Neural cell (in vitro differentiated cells): ENCODE measurements around the gene SSX2IP. TPM values are rescaled to one million over a fixed set of nuclear protein-coding genes. Genes with fewer than 3 reads are reported as not detected.

Experiments used
- H2AFZ ChIP-seq: fragments of 200-600, 300-800 bp; sonication (generic), shearing (Covaris generic); 2 replicates; pipeline ENCODE4 v1.6.0; 2014; ENCODE audit warnings: low read depth, mild to moderate bottlenecking, antibody characterized with exemption, low read length, moderate library complexity
- H3F3A ChIP-seq: fragments of 200-600 bp; shearing (Covaris generic); 2 replicates; pipeline ENCODE4 v1.6.1; 2016; ENCODE audit warnings: mild to moderate bottlenecking, moderate library complexity, mixed read lengths, antibody characterized with exemption, low read length; ENCODE audit not compliant: insufficient read depth, poor library complexity, severe bottlenecking
- H3K27ac ChIP-seq: fragments of 200-600, 300-800 bp; sonication (generic), shearing (Covaris generic); 2 replicates; pipeline ENCODE4 v1.5.1; 2014; ENCODE audit warnings: mild to moderate bottlenecking, low read length, moderate library complexity
- H3K27me3 ChIP-seq: fragments of 300-800, 200-600 bp; sonication (generic), shearing (Covaris generic); 2 replicates; pipeline ENCODE4 v1.6.0; 2014; ENCODE audit warnings: mild to moderate bottlenecking, low read depth, low read length, moderate library complexity; ENCODE audit not compliant: insufficient read depth
- H3K36me3 ChIP-seq: fragments of 300-800, 200-600 bp; sonication (generic), shearing (Covaris generic); 2 replicates; pipeline ENCODE4 v1.5.1; 2014; ENCODE audit warnings: mild to moderate bottlenecking, antibody characterized with exemption, low read length, moderate library complexity; ENCODE audit not compliant: insufficient read depth
- H3K4me2 ChIP-seq: fragments of 300-800, 200-600 bp; sonication (generic), shearing (Covaris generic); 2 replicates; pipeline ENCODE4 v1.6.0; 2014; ENCODE audit warnings: mild to moderate bottlenecking, low read length
- H3K4me3 ChIP-seq: fragments of 300-800, 200-600 bp; sonication (generic), shearing (Covaris generic); 2 replicates; pipeline ENCODE4 v1.5.1; 2014; ENCODE audit warnings: mild to moderate bottlenecking, low read length, moderate library complexity
- H3K79me2 ChIP-seq: fragments of 200-600 bp; shearing (Covaris generic); replicated peaks from 2 replicates; pipeline ENCODE4 v1.6.0; 2014; ENCODE audit warnings: mild to moderate bottlenecking, low read length, moderate library complexity; ENCODE audit not compliant: insufficient read depth
- H3K9ac ChIP-seq: fragments of 300-800, 200-600 bp; sonication (generic), shearing (Covaris generic); 2 replicates; pipeline ENCODE4 v1.6.1; 2016; ENCODE audit warnings: mild to moderate bottlenecking, low read length, mixed read lengths
- H3K9me2 ChIP-seq: fragments of 200-600 bp; shearing (Covaris generic); 2 replicates; pipeline ENCODE4 v1.6.1; 2016; ENCODE audit warnings: mild to moderate bottlenecking, low read length, mixed read lengths; ENCODE audit not compliant: insufficient read depth
- H3K9me3 ChIP-seq: fragments of 200-600, 300-800 bp; sonication (generic), shearing (Covaris generic); 2 replicates; pipeline ENCODE4 v1.6.1; 2016; ENCODE audit warnings: mild to moderate bottlenecking, mixed run types, low read length, moderate library complexity, mixed read lengths
- H4K20me1 ChIP-seq: fragments of 200-600 bp; shearing (Covaris generic); 2 replicates; pipeline ENCODE4 v1.6.1; 2016; ENCODE audit warnings: mild to moderate bottlenecking, mixed run types; ENCODE audit not compliant: insufficient read depth
- EP300 ChIP-seq: fragments of 450-650 bp; conservative IDR thresholded peaks from 2 replicates; pipeline ENCODE4 v1.6.1; 2014; ENCODE audit warnings: antibody characterized with exemption, mild to moderate bottlenecking, moderate library complexity; ENCODE audit not compliant: poor library complexity, severe bottlenecking
- EZH2 ChIP-seq: fragments of 200-600, 300-800 bp; shearing (Covaris generic), sonication (generic); IDR thresholded peaks from 2 replicates; pipeline ENCODE4 v1.6.1; 2014; ENCODE audit warnings: antibody characterized with exemption, low read length, borderline replicate concordance, mild to moderate bottlenecking; ENCODE audit not compliant: insufficient read depth, poor library complexity, severe bottlenecking
- MXI1 ChIP-seq: fragments of 450-650 bp; conservative IDR thresholded peaks from 2 replicates; pipeline ENCODE4 v1.6.1; 2014; ENCODE audit warnings: antibody characterized with exemption, mild to moderate bottlenecking; ENCODE audit not compliant: poor library complexity, severe bottlenecking
- POLR2AphosphoS5 ChIP-seq: IDR thresholded peaks from 2 replicates; pipeline ENCODE4 v1.6.1; 2012
- RAD21 ChIP-seq: fragments of 450-650 bp; conservative IDR thresholded peaks from 2 replicates; pipeline ENCODE4 v1.6.1; 2014; ENCODE audit warnings: antibody characterized with exemption, mild to moderate bottlenecking, moderate library complexity
- SMC3 ChIP-seq: fragments of 450-650 bp; conservative IDR thresholded peaks from 2 replicates; pipeline ENCODE4 v1.6.1; 2014; ENCODE audit warnings: antibody characterized with exemption, mild to moderate bottlenecking, moderate library complexity; ENCODE audit not compliant: poor library complexity
- TAF1 ChIP-seq: IDR thresholded peaks from 2 replicates; pipeline ENCODE4 v1.6.1; 2012; ENCODE audit warnings: low read depth
- polyA plus RNA-seq: library from polyadenylated mRNA; depleted of rRNA; stranded (reverse); fragments of >200 nt; gene quantifications from 2 replicates; pipeline ENCODE4 v1.2.3, GENCODE V29; 2014
- TF ChIP-seq, protein P1 (sequence below): fragments of 450-650 bp; IDR thresholded peaks from 2 replicates; pipeline ENCODE4 v1.5.1; 2014; ENCODE audit warnings: antibody characterized with exemption, mild to moderate bottlenecking, moderate library complexity; ENCODE audit not compliant: poor library complexity, severe bottlenecking
- TF ChIP-seq, protein P2 (sequence below): IDR thresholded peaks from 2 replicates; pipeline ENCODE4 v1.6.1; 2012; ENCODE audit warnings: borderline replicate concordance

SSX2IP gene
- polyA plus RNA-seq, 1 donor from 2014 or later, result 21.7 TPM

- no peaks in the 10 kb centered on the region for H3K27me3 ChIP-seq
- H3K9me2 ChIP-seq, result no peaks in the 10 kb centered on the region
- H3K4me3 ChIP-seq, result no peak overlapping the region
- H3K9me3 ChIP-seq, result no peaks in the 10 kb centered on the region
- H2AFZ ChIP-seq, result no peak overlapping the region
- H3K9ac ChIP-seq, result no peak overlapping the region
- TF ChIP-seq MXI1 (no peak), EP300 (no peak), SMC3 (no peak), TAF1 (no peak), RAD21 (no peak), EZH2 (no peak), POLR2AphosphoS5 (no peak)
- TF ChIP-seq, protein P1, sequence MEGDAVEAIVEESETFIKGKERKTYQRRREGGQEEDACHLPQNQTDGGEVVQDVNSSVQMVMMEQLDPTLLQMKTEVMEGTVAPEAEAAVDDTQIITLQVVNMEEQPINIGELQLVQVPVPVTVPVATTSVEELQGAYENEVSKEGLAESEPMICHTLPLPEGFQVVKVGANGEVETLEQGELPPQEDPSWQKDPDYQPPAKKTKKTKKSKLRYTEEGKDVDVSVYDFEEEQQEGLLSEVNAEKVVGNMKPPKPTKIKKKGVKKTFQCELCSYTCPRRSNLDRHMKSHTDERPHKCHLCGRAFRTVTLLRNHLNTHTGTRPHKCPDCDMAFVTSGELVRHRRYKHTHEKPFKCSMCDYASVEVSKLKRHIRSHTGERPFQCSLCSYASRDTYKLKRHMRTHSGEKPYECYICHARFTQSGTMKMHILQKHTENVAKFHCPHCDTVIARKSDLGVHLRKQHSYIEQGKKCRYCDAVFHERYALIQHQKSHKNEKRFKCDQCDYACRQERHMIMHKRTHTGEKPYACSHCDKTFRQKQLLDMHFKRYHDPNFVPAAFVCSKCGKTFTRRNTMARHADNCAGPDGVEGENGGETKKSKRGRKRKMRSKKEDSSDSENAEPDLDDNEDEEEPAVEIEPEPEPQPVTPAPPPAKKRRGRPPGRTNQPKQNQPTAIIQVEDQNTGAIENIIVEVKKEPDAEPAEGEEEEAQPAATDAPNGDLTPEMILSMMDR, result no peak
- TF ChIP-seq, protein P2, sequence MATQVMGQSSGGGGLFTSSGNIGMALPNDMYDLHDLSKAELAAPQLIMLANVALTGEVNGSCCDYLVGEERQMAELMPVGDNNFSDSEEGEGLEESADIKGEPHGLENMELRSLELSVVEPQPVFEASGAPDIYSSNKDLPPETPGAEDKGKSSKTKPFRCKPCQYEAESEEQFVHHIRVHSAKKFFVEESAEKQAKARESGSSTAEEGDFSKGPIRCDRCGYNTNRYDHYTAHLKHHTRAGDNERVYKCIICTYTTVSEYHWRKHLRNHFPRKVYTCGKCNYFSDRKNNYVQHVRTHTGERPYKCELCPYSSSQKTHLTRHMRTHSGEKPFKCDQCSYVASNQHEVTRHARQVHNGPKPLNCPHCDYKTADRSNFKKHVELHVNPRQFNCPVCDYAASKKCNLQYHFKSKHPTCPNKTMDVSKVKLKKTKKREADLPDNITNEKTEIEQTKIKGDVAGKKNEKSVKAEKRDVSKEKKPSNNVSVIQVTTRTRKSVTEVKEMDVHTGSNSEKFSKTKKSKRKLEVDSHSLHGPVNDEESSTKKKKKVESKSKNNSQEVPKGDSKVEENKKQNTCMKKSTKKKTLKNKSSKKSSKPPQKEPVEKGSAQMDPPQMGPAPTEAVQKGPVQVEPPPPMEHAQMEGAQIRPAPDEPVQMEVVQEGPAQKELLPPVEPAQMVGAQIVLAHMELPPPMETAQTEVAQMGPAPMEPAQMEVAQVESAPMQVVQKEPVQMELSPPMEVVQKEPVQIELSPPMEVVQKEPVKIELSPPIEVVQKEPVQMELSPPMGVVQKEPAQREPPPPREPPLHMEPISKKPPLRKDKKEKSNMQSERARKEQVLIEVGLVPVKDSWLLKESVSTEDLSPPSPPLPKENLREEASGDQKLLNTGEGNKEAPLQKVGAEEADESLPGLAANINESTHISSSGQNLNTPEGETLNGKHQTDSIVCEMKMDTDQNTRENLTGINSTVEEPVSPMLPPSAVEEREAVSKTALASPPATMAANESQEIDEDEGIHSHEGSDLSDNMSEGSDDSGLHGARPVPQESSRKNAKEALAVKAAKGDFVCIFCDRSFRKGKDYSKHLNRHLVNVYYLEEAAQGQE, result no peak
- no peak overlapping the region for H3K4me2 ChIP-seq
- H3K79me2 ChIP-seq, result no peaks in the 10 kb centered on the region
- no peaks in the 10 kb centered on the region for H4K20me1 ChIP-seq
- no peaks in the 10 kb centered on the region for H3K36me3 ChIP-seq
- H3F3A ChIP-seq, result no peaks in the 10 kb centered on the region
- no peak overlapping the region for H3K27ac ChIP-seq
Observed at GRCh38 chr1:84624876-84625275, 65.4 kb downstream of the SSX2IP start.

DNA sequence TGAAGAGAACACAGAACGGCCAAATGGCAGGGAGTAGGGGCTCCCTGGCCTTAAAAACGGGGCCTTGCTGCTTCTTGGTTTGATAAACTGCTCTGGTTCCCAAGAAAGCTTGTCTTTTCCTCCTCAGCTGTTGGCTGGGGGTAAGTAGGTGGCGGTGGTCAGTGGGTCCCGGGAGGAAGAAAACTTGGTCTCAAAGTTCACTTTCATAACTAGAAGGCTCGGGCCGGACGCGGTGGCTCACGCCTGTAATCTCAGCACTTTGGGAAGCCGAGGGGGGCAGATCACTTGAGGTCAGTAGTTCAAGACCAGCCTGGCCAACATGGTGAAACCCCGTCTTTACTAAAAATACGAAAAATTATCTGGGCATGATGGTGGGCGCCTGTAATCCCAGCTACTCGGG, 68.7 kb downstream of the SSX2IP start:
- H3K27ac ChIP-seq, result no peak overlapping the region
- H3K9me2 ChIP-seq, result no peaks in the 10 kb centered on the region
- no peak overlapping the region for H3K4me2 ChIP-seq
- H3K27me3 ChIP-seq, result no peaks in the 10 kb centered on the region
- H2AFZ ChIP-seq, result no peak overlapping the region
- no peak overlapping the region for H3K4me3 ChIP-seq
- H3K79me2 ChIP-seq, result no peaks in the 10 kb centered on the region
- H3K36me3 ChIP-seq, result no peaks in the 10 kb centered on the region
- no peaks in the 10 kb centered on the region for H4K20me1 ChIP-seq
- no peaks in the 10 kb centered on the region for H3F3A ChIP-seq
- TF ChIP-seq EP300, result no peak
- TF ChIP-seq MXI1, result no peak
- TF ChIP-seq, protein P2, result no peak
- no peak for TF ChIP-seq RAD21
- TF ChIP-seq, protein P1, result no peak
- no peak for TF ChIP-seq POLR2AphosphoS5
- no peak for TF ChIP-seq TAF1
- TF ChIP-seq SMC3, result no peak
- TF ChIP-seq EZH2, result no peak
- no peak overlapping the region for H3K9ac ChIP-seq
- no peaks in the 10 kb centered on the region for H3K9me3 ChIP-seq
